B cell (primary cell): ENCODE data around the gene CACNA2D3.

Experiments
- CTCF ChIP-seq: fragments of 200-600 bp; IDR thresholded peaks from one replicate; pipeline ENCODE4 v1.8.0; 2022; ENCODE audit warnings: antibody characterized with exemption, mild to moderate bottlenecking
- EZH2 ChIP-seq: IDR thresholded peaks from 2 replicates; pipeline ENCODE4 v1.6.1; 2012; ENCODE audit warnings: borderline replicate concordance, low read depth, mild to moderate bottlenecking, moderate library complexity, low read length; ENCODE audit not compliant: insufficient read depth, poor library complexity, severe bottlenecking

- no peak for TF ChIP-seq CTCF
- TF ChIP-seq EZH2 = no peak
Observed at GRCh38 chr3:54343495-54343894, 221.1 kb downstream of the CACNA2D3 start.
